NCI-H2196 (cell line): ENCODE results near the gene SCML1.
A peak's percentile ranks its signal among the peaks of the same experiment; 100 is the strongest.
"Not testable (repeated sequence)": the region's sequence is repeated elsewhere in the genome, so short reads cannot be mapped to it uniquely, and the experiment has no call there.

Experiments used
- DNase-seq: peaks from one replicate; lab custom pipeline; 2025; ENCODE audit not compliant: unreplicated experiment; lab: John Stamatoyannopoulos, UW

SCML1 gene

DNA sequence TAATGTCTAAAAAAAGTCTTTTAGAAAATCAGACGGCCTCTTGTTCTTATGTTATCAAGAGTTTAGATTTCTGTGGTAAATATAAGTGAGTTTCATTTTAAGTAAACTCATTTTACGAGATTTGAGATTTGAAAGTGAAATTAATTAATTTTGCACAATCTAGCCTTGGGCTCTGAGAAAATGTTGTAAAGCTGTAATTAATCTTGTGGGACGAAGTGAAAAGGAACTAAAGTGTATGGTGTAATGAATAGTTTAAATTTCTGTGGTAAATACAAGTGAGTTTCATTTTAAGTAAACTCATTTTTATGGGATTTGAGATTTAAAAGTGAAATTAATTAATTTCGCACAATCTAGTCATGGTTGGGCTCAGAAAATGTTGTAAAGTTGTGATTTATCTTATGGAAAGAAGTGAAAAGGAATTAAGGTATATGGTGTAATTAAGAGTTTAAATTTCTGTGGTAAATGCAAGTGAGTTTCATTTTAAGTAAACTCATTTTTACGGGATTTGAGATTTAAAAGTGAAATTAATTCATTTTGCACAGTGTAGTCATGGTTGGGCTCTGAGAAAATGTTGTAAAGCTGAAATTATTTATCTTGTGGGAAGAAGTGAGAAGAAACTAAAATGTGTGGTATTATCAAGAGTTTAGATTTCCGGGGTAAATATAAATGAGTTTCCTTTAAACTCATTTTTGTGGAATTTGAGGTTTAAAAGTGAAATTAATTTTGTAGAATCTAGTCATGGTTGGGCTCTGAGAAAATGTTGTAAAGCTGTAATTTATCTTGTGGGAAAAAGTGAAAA, 1.6 kb downstream of the SCML1 start:
- no peak for DNase-seq

DNA sequence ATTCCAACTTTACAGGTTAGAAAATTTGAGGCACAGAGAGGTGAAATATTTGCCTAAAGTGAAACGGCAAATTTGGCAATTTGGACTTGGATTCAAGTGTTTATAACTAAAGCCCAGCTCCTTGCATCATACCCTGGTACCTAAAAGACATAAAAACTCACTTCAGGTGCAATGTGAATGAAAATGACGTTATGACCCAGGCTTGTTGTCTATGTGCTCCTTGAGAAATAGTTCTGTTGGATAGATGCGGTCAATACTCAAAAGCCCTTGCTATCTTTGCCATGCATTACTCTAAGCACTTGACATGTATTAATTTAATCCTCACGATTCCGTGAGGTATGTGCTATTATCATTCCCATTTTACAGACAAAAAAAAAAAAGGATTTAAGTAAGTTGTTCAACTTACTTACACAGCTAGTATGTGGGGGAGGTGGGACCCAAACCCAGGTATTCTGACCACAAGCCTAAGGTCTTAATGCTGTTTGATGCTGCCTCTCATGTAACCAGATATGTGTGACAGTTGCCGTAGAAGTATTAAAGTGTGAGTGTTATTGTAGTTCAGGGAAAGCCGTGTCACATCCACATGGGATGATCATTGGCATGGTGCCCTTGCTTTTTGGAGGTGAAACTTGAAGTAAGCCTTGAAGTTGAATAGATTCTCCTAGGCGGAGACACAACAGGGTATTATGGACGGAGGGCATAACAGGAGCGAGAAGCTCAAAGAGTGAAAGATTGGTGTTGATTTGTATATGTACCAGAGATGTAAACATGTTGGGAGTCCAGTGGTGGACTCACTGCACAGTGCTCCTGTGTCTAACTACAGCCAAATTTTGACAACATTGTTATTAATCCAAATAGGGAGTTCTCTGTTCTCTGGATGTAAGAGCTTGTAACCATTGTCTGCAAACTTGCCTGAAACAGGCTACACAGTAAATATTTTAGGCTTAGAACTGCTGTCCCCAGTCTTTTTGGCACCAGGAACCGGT, 3.1 kb downstream of the SCML1 start:
- DNase-seq, result no peak

DNA sequence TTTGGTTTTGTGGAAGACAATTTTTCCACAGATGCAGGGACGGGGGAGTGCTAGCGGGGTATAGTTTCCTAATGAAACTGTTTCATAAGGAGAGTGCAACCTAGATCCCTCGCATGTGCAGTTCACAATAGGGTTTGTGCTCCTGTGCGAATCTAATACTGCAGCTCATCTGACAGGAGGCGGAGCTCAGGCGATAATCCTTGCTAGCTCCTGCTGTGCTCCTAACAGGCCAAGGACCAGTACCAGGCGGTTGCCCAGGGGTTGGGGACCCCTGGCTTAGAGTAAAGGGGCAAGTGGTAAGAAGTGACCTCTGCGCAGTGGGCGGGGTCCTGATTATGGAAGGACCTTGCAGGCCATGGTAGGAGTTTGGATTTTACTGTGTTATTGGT, 3.8 kb downstream of the SCML1 start:
- no peak for DNase-seq

DNA sequence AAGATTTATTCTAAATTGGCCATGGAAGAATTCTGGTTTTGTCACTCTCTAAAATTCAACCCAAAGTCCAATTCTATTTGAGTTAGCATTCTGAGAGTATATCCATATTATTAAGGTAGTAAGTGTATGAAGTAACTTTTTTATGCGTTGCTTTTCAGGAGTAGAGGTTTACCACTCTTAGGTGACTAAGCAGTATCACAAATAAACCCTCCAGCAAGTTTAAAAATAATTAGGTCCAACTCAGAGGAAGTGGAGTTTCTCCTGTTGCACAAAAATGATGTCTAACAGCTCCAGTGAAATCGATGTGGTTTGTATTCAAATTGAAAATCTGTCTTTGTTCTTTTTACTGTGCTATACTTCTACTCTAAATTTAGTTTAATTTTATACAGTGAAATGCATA, 6.6 kb downstream of the SCML1 start:
- no peak for DNase-seq

DNA sequence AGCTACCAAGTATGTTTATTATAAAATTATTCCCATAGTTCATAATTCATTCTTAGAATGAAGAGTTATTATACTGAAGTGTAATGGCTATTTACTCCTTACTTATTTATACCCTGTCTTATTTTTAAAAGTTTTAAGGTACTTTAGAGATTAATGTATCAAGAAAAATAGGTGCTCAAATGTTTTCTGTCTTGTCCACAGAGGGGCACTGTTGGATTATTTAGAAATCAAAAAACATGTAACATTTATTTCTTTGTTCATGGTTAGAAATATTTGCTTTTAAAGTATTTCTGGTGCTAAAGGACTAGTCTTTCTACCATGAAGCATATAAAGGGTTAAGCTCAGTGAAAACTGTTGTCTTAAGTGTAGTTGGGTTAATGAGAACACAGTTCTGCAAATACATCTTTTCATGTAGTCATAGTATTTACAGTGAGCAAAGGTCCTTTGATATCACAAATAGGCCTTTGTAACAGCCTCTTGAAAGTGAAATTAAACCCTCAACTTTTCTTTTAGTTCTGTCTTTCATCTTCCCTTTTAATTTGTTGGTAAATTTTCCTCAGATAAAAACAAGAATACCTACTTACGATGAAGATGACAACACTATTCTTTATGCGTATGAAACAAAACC, 7.7 kb downstream of the SCML1 start:
- no peak for DNase-seq

DNA sequence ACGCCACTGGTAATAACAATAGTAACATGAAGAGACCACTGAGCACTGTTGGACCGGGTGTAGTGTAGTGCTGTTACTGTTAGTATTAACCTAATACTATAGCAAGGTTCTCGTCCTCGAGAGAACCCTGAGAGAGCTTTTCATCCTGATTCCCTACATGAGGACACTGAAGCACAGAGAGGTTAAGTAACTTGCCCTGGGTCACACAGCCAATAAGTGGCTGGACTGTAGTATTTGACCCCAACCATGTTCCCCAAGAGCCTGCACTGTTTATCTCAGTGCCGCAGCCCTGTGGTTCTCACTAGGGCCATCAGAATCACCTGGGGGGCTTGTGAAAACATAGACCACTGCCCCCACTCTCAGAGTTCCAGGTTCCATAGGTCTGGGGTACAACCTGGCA, 10.4 kb downstream of the SCML1 start:
- no peak for DNase-seq

DNA sequence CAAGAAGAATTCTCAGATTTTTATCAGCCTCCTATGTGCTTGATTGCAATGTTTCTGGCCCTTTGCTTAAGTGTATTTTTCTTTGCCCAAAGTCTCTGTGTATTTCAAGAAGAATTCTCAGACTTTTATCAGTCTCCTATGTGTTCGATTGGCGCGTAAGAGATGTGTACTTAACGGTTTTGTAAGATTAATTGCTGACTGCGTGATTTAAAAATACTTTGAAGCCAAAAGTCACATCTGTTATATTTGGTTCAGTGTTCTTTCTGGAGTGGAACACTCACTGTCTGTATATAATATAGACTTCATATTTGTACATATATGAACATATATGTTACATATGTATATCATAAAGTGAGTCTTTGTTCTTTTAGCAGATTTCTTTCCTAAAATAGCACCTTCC, 11.4 kb downstream of the SCML1 start:
- no peak for DNase-seq

DNA sequence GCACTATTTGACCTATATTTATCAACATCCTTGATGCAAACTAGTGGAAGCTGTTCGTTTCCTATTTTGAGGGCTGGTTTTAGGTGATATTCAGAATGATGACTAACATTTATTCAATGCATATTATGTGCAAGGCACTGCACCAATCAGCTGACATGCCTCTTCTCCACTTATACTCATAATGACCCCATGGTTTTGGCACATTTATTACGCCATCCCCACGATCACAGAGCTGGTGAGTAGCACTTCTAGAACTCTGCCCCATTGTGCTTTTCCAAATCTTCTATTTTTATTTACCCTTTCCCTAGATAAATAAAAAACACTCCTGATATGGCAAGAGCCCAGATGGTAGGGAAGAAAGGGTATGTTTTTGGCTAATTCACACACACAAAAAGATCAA, 13.1 kb downstream of the SCML1 start:
- DNase-seq, result no peak

DNA sequence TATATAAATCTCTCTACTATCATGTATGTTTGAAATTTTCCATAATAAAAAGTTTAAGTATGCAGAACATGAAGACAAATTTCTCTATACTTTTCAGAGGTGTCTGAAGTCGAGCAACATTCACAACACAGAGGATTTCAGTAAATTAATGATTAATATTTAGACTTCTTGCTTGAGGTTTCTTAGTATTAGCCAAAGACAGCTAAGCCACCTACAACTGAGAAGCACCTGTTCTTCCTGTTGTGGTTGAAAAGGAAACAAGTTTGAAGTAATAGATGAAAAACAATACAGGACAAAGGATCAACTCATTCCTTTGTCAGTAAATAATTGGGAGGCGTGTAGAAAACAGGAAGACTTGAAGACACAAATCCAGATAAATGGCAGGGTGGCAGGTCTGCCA, 21.1 kb downstream of the SCML1 start:
- no peak for DNase-seq

DNA sequence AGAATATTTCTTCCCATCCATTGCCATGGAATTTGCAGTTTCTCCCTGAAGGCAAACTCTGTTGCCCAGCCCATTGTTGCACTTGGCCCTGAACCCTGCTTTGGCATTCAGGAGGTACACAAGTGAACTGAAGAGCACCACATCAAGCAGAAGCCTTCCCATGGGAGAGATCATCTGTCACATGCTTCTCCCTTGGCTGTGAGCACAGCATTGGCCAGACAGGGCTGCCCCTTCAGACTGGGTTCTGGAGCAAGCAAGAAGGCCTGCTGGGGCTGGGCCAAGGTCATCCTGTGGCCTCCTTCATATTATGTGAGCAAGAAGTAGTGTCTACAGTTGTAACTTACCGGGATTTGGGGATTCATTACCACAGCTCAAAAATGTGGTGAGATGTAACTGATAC, 22.7 kb downstream of the SCML1 start:
- no peak for DNase-seq

DNA sequence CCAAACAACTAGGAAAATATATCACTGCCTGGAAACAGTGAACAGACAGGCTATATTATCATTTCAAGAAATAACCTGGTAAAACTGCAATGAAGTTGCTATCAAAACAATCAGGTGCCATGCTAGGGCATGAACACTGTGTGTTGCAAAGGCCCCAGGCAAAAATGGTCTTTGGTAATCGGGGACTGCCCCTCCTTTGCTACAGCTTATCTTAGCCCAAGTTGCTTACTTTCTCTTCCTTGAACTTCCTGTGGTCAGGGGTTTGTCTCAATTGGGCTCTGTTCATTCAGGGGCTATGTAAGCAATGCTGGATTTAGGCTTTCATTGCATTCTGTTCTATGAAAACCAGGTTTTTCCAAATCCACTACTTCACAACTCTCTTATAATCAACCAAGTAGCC, 30.4 kb downstream of the SCML1 start:
- DNase-seq, result no peak

DNA sequence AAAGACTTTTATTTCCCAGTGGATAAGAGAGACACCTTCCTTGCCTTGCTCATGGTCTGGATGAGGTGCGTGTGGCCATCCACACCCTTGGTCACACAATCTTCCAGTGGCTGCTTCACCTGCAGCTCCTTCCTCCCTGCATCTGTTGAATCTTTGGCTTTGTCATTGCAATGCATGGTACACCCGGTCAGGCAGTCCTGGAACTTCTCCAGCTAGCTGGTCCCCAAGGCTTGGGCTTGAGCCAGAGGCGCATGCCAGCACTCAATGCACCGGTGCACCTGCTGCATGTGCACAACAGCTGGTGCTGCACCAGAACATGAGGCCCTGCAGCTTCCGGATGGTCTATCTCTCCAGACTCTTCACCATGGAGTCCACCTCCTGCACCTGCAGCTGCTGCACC, 31.7 kb downstream of the SCML1 start:
- no peak for DNase-seq

DNA sequence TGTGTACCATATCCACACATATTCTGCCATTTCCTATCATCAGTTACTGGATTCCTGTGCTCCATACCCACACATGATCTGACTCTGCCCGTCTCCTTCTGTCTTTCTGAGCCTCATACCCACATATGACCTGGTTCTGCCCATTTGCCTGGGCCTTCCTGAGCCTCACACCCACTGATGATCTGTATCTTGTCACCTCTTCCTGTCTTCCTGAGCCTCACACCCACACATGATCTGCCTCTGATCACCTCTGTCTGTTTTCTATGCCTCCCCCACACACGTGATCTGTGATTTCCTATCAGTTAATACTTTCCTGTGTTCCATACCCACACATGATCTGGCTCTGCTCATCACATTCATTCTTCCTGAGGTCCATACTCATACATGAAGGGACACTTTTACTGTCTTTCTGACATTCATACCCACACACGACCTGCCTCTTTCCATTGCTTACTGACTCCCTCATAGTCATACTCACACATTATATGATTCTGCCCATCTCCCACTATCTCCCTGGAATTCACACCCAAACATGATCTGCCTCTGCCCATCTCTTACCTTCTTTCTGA, 32.5 kb downstream of the SCML1 start:
- DNase-seq, result no peak

DNA sequence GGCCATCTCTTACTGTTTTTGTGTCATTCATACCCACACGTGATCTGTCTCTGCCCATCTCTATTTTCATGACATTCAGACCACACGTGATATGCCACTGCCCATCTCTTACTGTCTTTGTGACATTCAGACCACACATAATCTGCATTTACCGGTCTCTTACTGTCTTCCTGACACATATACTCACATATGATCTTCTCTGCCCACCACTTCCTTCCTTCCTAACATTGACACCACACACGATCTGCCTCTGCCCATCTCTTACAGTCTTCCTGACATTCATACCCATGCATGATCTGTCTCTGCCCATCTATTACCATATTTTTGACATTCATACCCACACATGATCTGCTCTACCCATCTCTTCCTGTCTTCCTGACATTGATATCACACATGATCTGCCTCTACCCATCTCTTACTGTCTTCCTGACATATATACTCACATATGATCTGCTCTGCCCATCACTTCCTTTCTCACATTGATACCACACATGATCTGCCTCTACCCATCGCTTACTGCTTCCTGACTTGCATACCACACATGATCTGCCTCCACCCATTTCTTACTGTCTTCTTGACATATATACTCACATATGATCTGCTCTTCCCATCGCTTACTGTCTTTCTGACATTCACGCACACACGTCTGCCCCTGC, 36.1 kb downstream of the SCML1 start:
- no peak for DNase-seq

DNA sequence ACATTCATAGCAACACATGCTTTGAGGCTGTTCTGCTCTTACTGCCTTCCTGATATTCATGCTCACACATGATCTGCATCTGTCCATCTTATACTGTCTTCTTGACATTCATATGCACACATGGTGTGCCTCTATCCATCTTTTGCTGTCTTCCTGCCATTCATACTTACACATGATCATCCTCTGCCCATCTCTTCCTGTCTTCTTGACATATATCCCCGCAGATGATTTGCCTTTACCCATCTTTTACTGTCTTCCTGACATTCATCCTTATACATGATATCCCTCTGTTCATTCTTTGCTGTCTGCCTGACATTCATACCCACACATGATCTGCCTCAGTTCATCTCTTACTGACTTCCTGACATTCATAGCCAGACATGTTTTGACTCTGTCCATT, 36.8 kb downstream of the SCML1 start:
- DNase-seq, result no peak

DNA sequence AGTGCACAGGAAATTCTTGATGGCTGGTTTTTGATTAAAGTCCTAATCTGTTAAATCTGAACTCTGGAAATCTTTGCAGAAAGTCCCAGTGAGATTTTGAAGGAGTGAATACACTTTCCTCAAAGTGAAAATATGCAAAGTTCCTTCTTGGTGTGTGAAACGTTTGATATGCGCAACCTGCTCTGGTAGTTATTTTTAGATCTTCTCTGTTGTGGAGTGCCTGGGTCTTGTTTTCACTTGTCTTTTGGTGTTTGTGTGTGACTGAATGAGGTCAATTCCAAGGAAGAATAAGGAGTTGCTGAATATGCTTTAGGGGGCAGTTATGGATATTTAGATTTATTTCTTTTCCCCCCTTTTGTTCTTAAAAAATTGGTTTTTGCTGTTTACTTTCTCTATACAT, 41.7 kb downstream of the SCML1 start:
- no peak for DNase-seq

DNA sequence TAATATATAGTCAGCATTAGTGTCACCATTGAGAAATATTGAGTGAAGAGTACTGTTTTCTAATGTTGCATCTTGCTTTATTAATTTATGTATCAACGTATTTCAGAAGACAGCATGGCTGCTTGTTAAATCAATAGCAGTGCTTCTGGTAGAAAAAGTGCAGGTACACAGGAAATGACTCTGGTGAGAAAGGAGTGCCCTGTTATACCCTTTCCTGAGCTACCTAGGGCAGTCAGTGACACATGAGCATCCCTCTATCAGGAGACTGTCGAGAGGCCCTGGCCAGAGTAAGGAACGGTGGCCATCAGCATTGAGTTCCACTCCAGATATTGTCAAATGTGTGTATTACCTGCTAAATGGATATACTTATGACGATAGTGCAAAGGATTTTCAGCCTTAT, 42.1 kb downstream of the SCML1 start:
- no peak for DNase-seq

DNA sequence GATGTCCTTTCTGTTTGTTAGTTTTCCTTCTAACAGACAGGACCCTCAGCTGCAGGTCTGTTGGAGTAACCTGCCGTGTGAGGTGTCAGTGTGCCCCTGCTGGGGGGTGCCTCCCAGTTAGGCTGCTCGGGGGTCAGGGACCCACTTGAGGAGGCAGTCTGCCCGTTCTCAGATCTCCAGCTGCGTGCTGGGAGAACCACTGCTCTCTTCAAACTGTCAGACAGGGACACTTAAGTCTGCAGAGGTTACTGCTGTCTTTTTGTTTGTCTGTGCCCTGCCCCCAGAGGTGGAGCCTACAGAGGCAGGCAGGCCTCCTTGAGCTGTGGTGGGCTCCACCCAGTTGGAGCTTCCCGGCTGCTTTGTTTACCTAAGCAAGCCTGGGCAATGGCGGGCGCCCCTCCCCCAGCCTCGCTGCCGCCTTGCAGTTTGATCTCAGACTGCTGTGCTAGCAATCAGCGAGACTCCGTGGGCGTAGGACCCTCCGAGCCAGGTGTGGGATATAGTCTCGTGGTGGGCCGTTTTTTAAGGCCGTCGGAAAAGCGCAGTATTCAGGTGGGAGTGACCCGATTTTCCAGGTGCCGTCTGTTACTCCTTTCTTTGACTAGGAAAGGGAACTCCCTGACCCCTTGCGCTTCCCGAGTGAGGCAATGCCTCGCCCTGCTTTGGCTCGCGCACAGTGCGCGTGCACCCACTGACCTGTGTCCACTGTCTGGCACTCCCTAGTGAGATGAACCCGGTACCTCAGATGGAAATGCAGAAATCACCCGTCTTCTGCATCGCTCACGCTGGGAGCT, 49.5 kb downstream of the SCML1 start:
- DNase-seq, result not testable (repeated sequence)

DNA sequence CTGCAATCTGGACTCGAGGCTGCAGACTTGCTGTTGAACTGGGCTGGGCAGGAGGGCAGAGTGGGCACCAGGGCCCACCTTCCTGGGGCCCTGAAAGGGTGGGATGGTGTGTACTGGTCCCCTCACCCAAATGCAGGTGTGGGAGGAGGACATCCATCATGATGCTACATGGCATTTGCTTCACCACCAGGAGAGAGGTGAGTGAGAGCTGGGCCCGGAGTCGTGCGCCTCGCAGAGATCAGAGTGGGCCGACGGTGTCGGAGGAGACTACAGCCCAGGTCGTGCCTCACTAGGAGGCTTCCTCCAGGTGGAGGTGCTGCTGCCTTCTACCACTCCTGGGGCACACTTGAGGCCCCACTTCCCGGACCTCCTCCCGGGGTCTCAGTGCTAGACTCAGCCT, 50.3 kb downstream of the SCML1 start:
- DNase-seq, result no peak

DNA sequence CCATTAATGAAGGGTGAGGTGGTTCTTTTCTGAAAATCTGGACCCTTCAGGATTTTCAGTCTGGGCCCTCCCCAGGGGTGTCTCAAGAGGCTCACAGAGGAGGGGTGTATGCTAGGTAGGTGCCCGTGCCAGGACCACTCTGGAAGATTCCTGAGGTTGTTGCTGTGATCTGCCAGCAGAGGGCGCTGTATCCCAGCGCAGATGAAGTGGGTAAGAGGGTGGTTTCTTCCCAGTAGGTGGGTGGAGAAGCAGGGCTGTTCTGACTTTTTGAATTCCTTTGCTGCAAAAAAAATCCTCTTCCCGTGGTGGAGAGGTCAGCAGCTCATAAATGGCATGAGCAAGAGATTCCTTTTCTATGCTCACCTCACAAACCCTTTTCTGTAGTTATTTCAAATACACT, 51.1 kb downstream of the SCML1 start:
- DNase-seq, result peak; percentile 11
